B cell (primary cell): Measurements from ENCODE around the gene TEX14. TPM values are rescaled to one million over a fixed set of nuclear protein-coding genes. Genes with fewer than 3 reads are reported as not detected.

Source experiments
- ATAC-seq: fragments of 200-7000 bp; cut with Tn5 transposase; one replicate; pipeline ENCODE4 v1.10.0; 2021; ENCODE audit warnings: low read depth, mild to moderate bottlenecking, moderate number of reproducible peaks, moderate library complexity
- CTCF ChIA-PET: fragments of 350-600 bp; sonication (Branson Sonifier 250); formaldehyde crosslinking; loops from one replicate; lab custom pipeline; 2021; ENCODE audit warnings: antibody characterized with exemption, inconsistent platforms; lab: Charles Lee
- POLR2A ChIA-PET: fragments of 350-600 bp; sonication (Branson Sonifier 250); formaldehyde crosslinking; loops from one replicate; lab custom pipeline; 2021; ENCODE audit warnings: antibody characterized with exemption; lab: Charles Lee
- DNase-seq: peaks from one replicate; pipeline ENCODE4 v3.0.0; 2013
- H2AFZ ChIP-seq: 2 replicates; pipeline ENCODE4 v1.6.1; 2012; ENCODE audit warnings: mild to moderate bottlenecking, low read depth, low read length; ENCODE audit not compliant: insufficient read depth, poor library complexity, severe bottlenecking
- H3K27ac ChIP-seq, 2 donors: 1 replicate in 1 of 2; 2 replicates in 1 of 2; pipeline ENCODE4 v1.5.1; 2012 to 2013; ENCODE audit warnings: low read length in 2 of 2, mild to moderate bottlenecking in 2 of 2, moderate library complexity in 1 of 2
- H3K27me3 ChIP-seq, 4 experiments: fragments of 200-600 bp in 1 of 4; sonication (generic) in 1 of 4; replicated peaks in 1 of 4; 1 replicate in 2 of 4; 2 replicates in 2 of 4; pipeline versions ENCODE4 v1.6.1 to v1.7.0; 2013 to 2016; ENCODE audit warnings: low read length in 3 of 4, mild to moderate bottlenecking in 2 of 4, mixed read lengths in 1 of 4, moderate library complexity in 1 of 4; ENCODE audit not compliant: insufficient read depth in 4 of 4, control insufficient read depth in 3 of 4; ENCODE audit errors: control extremely low read depth in 1 of 4
- H3K36me3 ChIP-seq, 2 experiments: replicated peaks in 1 of 2; 1 replicate in 1 of 2; 2 replicates in 1 of 2; pipeline versions ENCODE4 v1.6.1 to v1.7.1; 2013; ENCODE audit warnings: low read length in 1 of 2; ENCODE audit not compliant: insufficient read depth in 2 of 2, control insufficient read depth in 1 of 2; ENCODE audit errors: control extremely low read depth in 1 of 2, extremely low read depth in 1 of 2
- H3K4me1 ChIP-seq, 2 donors: fragments of 200-600 bp in 1 of 2; sonication (generic) in 1 of 2; 1 replicate in 1 of 2; 2 replicates in 1 of 2; pipeline versions ENCODE4 v1.5.1 to v1.6.1; 2013 to 2017; ENCODE audit warnings: low read length in 2 of 2; ENCODE audit not compliant: control insufficient read depth in 2 of 2, insufficient read depth in 2 of 2
- H3K4me2 ChIP-seq: replicated peaks from 2 replicates; pipeline ENCODE3; 2012; ENCODE audit warnings: mild to moderate bottlenecking, low read depth, low read length; ENCODE audit not compliant: poor library complexity, severe bottlenecking
- H3K4me3 ChIP-seq, 5 experiments: fragments of 200-600 bp in 1 of 5; sonication (generic) in 1 of 5; 1 replicate in 3 of 5; 2 replicates in 2 of 5; pipeline versions ENCODE4 v1.5.1 to v1.7.0; 2011 to 2016; ENCODE audit warnings: low read length in 4 of 5, mild to moderate bottlenecking in 4 of 5, low read depth in 2 of 5, control low read depth in 1 of 5, moderate library complexity in 1 of 5; ENCODE audit not compliant: insufficient read depth in 1 of 5; ENCODE audit errors: control extremely low read depth in 1 of 5, extremely low read depth in 1 of 5
- H3K79me2 ChIP-seq: fragments of 200-600 bp; sonication (generic); one replicate; pipeline ENCODE4 v1.6.0; 2016; ENCODE audit warnings: low read length; ENCODE audit not compliant: control insufficient read depth, insufficient read depth
- H3K9ac ChIP-seq: fragments of 200-600 bp; sonication (generic); 2 replicates; pipeline ENCODE4 v1.6.1; 2017; ENCODE audit warnings: mild to moderate bottlenecking, low read length, moderate library complexity
- H3K9me3 ChIP-seq, 3 donors: one replicate each; pipeline versions ENCODE4 v1.6.1 to v1.7.1; 2013; ENCODE audit warnings: low read length in 2 of 3; ENCODE audit not compliant: control insufficient read depth in 2 of 3, insufficient read depth in 1 of 3; ENCODE audit errors: control extremely low read depth in 1 of 3
- H4K20me1 ChIP-seq: 2 replicates; pipeline ENCODE4 v1.6.0; 2012; ENCODE audit warnings: mild to moderate bottlenecking, low read length; ENCODE audit not compliant: insufficient read depth, control insufficient read depth, poor library complexity, severe bottlenecking
- H3K27ac Mint-ChIP-seq: one replicate; pipeline ENCODE4 v1.8.0; 2021; ENCODE audit warnings: mixed read lengths
- H3K27me3 Mint-ChIP-seq: one replicate; pipeline ENCODE4 v1.8.0; 2021; ENCODE audit warnings: mixed read lengths
- H3K4me1 Mint-ChIP-seq: one replicate; pipeline ENCODE4 v1.8.0; 2021; ENCODE audit warnings: mixed read lengths
- H3K4me3 Mint-ChIP-seq: one replicate; pipeline ENCODE4 v1.8.0; 2021; ENCODE audit warnings: mixed read lengths
- H3K9me3 Mint-ChIP-seq: one replicate; pipeline ENCODE4 v1.8.0; 2022; ENCODE audit warnings: mixed read lengths; ENCODE audit not compliant: insufficient read depth
- EZH2 ChIP-seq: IDR thresholded peaks from 2 replicates; pipeline ENCODE4 v1.6.1; 2012; ENCODE audit warnings: borderline replicate concordance, low read depth, mild to moderate bottlenecking, moderate library complexity, low read length; ENCODE audit not compliant: insufficient read depth, poor library complexity, severe bottlenecking
- WGBS: methylation state at CpG from one replicate; pipeline ENCODE4 v1.1.5; 2013; ENCODE audit warnings: missing lambda C conversion rate; ENCODE audit not compliant: insufficient coverage; 5-methylcytosine and 5-hydroxymethylcytosine counted together
- intact Hi-C: fragments of 100-400 bp; cut with micrococcal nuclease; formaldehyde crosslinking; loops from one replicate; pipeline ENCODE4 v1.10.0; 2022
- polyA plus RNA-seq: library from polyadenylated mRNA; depleted of rRNA; stranded (reverse); fragments of >200 nt; gene quantifications from 2 replicates; pipeline ENCODE4 v1.2.3, GENCODE V29; 2012
- total RNA-seq, 2 donors: library from RNA; stranded (reverse); fragments of 120-200 nt in 1 of 2; gene quantifications; 1 replicate in 1 of 2; 2 replicates in 1 of 2; pipeline versions ENCODE4 v1.2.3 to v1.2.4, GENCODE V29; 2013 to 2022
- TF ChIP-seq, protein P1 (sequence below): fragments of 200-600 bp; IDR thresholded peaks from one replicate; pipeline ENCODE4 v1.8.0; 2022; ENCODE audit warnings: antibody characterized with exemption, mild to moderate bottlenecking

The TEX14 gene
- total and polyA plus RNA-seq, 2 donors (not counting 1 experiment from before 2014, with no cell fraction given), result 0.10 to 0.20 TPM

DNA sequence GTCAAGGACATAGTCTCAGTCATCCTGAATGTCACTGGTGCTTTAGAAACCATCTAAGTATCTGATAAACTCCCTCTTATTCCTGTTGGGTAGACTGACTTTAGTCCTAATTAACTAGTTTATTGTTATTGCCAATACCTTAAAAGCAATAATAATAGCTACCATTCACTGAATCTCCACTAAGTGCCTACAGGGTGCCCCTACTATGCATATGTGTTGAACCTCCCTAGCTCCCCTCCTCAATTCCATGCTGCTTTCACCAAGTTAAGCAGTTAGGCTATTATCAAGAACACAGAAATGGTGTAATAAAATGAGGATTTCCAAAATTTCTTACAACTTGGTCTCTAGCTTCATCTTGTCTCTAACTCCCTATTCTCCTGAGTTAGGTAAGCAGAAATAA lies 89.9 kb downstream of the TEX14 start:
- POLR2A ChIA-PET, result no interaction called here
- Histone ChIP-seq H3K27ac (no peak overlapping the region), H3K79me2 (no peaks in the 10 kb centered on the region), H3K4me3 (no peak overlapping the region), H3K9me3 (no peaks in the 10 kb centered on the region), H3K4me2 (no peak overlapping the region), H3K4me1 (no peaks in the 10 kb centered on the region), H3K27me3 (no peaks in the 10 kb centered on the region), H3K9ac (no peak overlapping the region), H3K36me3 (no peaks in the 10 kb centered on the region), H2AFZ (no peak overlapping the region), H4K20me1 (no peaks in the 10 kb centered on the region)
- no peaks in the 10 kb centered on the region for H3K9me3 Mint-ChIP-seq
- intact Hi-C loops, result no loop called here
- no peaks in the 10 kb centered on the region for H3K27me3 Mint-ChIP-seq
- no peak for ATAC-seq
- DNase-seq, result no peak
- no peak overlapping the region for H3K27ac Mint-ChIP-seq
- TF ChIP-seq, protein P1, sequence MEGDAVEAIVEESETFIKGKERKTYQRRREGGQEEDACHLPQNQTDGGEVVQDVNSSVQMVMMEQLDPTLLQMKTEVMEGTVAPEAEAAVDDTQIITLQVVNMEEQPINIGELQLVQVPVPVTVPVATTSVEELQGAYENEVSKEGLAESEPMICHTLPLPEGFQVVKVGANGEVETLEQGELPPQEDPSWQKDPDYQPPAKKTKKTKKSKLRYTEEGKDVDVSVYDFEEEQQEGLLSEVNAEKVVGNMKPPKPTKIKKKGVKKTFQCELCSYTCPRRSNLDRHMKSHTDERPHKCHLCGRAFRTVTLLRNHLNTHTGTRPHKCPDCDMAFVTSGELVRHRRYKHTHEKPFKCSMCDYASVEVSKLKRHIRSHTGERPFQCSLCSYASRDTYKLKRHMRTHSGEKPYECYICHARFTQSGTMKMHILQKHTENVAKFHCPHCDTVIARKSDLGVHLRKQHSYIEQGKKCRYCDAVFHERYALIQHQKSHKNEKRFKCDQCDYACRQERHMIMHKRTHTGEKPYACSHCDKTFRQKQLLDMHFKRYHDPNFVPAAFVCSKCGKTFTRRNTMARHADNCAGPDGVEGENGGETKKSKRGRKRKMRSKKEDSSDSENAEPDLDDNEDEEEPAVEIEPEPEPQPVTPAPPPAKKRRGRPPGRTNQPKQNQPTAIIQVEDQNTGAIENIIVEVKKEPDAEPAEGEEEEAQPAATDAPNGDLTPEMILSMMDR, result no peak
- TF ChIP-seq EZH2, result no peak
- CTCF ChIA-PET, result no interaction called here
- no peaks in the 10 kb centered on the region for H3K4me1 Mint-ChIP-seq
- H3K4me3 Mint-ChIP-seq, result no peak overlapping the region

DNA sequence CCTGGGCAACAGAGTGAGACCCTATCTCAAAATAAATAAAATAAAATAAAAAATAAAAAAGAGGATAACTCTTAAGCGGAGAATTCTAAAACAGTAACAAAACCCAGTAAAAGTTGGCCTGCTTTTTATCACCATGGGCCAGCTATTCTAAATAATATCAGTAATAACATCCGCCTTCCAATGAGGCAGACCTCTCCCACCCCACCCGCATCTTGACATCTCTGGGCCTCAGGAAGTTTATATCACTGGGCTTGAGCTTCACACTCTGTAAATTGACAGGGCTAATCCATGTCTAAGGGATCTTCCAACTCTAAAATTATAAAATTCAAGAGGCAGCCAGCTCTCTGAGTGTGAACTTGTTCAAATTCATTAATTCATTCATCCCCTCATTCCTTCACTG lies 94.5 kb downstream of the TEX14 start:
- ATAC-seq, result no peak
- Mint-ChIP-seq H3K27me3 (no peaks in the 10 kb centered on the region), H3K4me1 (no peaks in the 10 kb centered on the region), H3K9me3 (no peaks in the 10 kb centered on the region), H3K27ac (no peak overlapping the region), H3K4me3 (no peak overlapping the region)
- 100% methylated on average over 3 of the region's 3 CpGs for WGBS
- ChIA-PET CTCF (interaction anchor here (1.1 kb wide), 2 partner anchors 8 to 19 kb away, joined by 3 to 5 read pairs; no protein-coding TSS in a partner anchor), POLR2A (no interaction called here)
- H3K9me3 ChIP-seq, result no peaks in the 10 kb centered on the region
- H3K79me2 ChIP-seq, result no peaks in the 10 kb centered on the region
- no peak overlapping the region for H3K27ac ChIP-seq
- no peak overlapping the region for H3K4me3 ChIP-seq
- H3K4me2 ChIP-seq, result no peak overlapping the region
- no peak overlapping the region for H3K9ac ChIP-seq
- intact Hi-C loops, result no loop called here
- H3K27me3 ChIP-seq, result no peaks in the 10 kb centered on the region
- TF ChIP-seq, protein P1, result no peak
- no peak for TF ChIP-seq EZH2
- no peaks in the 10 kb centered on the region for H3K4me1 ChIP-seq
- H2AFZ ChIP-seq, result no peak overlapping the region
- DNase-seq, result no peak
- H3K36me3 ChIP-seq, result no peaks in the 10 kb centered on the region
- H4K20me1 ChIP-seq, result no peaks in the 10 kb centered on the region
